Adrenal gland (tissue), 5 donors: ENCODE data around the gene SUSD3.
"Not testable (repeated sequence)": the region's sequence is repeated elsewhere in the genome, so short reads cannot be mapped to it uniquely, and the experiment has no call there.

Experiments used
- CTCF ChIP-seq, 6 experiments: fragments of 450-650 bp in 4 of 6; fragments of 200-600 bp in 2 of 6; sonication (generic) in 1 of 6; IDR thresholded peaks; 1 replicate in 5 of 6; 2 replicates in 1 of 6; pipeline versions ENCODE4 v1.5.1 to v1.8.0; 2016 to 2021; ENCODE audit warnings: antibody characterized with exemption in 6 of 6, mild to moderate bottlenecking in 2 of 6, moderate library complexity in 1 of 6
- POLR2A ChIP-seq, 2 donors: fragments of 450-650 bp; IDR thresholded peaks; one replicate each; pipeline ENCODE4 v1.6.1; 2017; ENCODE audit warnings: antibody characterized with exemption in 2 of 2, mild to moderate bottlenecking in 2 of 2, moderate library complexity in 1 of 2
- donor health status: DM: no; HTN: no; CAD: no.

GRCh38 chr9:93101086-93101485 is 42.6 kb downstream of the SUSD3 start:
- not testable (repeated sequence) for TF ChIP-seq CTCF, POLR2A (IDR thresholded peaks at IDR 0.05)
